NB4 (cell line): Measurements from ENCODE around the gene STN1.

ENCODE experiments used
- DNase-seq: peaks from one replicate; pipeline ENCODE4 v3.0.0; 2010; ENCODE audit warnings: low read depth
- H3K4me3 ChIP-seq: one replicate; pipeline ENCODE4 v1.5.1; 2011; ENCODE audit warnings: mild to moderate bottlenecking, low read depth, low read length, moderate library complexity
- CTCF ChIP-seq: IDR thresholded peaks from one replicate; pipeline ENCODE4 v1.5.1; 2012; ENCODE audit warnings: low read depth, low read length
- MAX ChIP-seq: IDR thresholded peaks from 2 replicates; pipeline ENCODE4 v1.6.1; 2011; ENCODE audit warnings: low read depth, low read length
- MYC ChIP-seq: IDR thresholded peaks from 2 replicates; pipeline ENCODE4 v1.6.1; 2011; ENCODE audit warnings: low read depth, low read length
- POLR2A ChIP-seq: IDR thresholded peaks from 2 replicates; pipeline ENCODE4 v1.6.1; 2011; ENCODE audit warnings: mild to moderate bottlenecking; ENCODE audit not compliant: insufficient read length; ENCODE audit errors: extremely low read depth

STN1 gene

GRCh38 chr10:103929381-103929921 lies 11.5 kb upstream of the STN1 start:
- no peak for TF ChIP-seq MYC
- TF ChIP-seq POLR2A, result no peak
- TF ChIP-seq CTCF, result no peak
- no peak for TF ChIP-seq MAX
- no peak for DNase-seq
- no peak overlapping the region for H3K4me3 ChIP-seq

GRCh38 chr10:103928784-103929183 lies 10.8 kb upstream of the STN1 start:
- no peak overlapping the region for H3K4me3 ChIP-seq
- no peak for DNase-seq
- TF ChIP-seq CTCF, result no peak

GRCh38 chr10:103926722-103927319 lies 8.8 kb upstream of the STN1 start:
- no peak overlapping the region for H3K4me3 ChIP-seq
- no peak for DNase-seq
- TF ChIP-seq MAX (no peak), MYC (no peak), POLR2A (no peak), CTCF (no peak)

GRCh38 chr10:103925591-103925990 lies 7.6 kb upstream of the STN1 start:
- no peak for DNase-seq
- TF ChIP-seq MAX, result no peak
- no peak for TF ChIP-seq MYC
- TF ChIP-seq CTCF, result no peak
- no peak for TF ChIP-seq POLR2A
- H3K4me3 ChIP-seq, result no peak overlapping the region

GRCh38 chr10:103923502-103923901 lies 5.5 kb upstream of the STN1 start:
- TF ChIP-seq POLR2A (no peak), CTCF (no peak), MYC (no peak), MAX (no peak)
- H3K4me3 ChIP-seq, result no peak overlapping the region
- no peak for DNase-seq

- H3K4me3 ChIP-seq, result no peak overlapping the region
- no peak for DNase-seq
- TF ChIP-seq MAX, result no peak
- TF ChIP-seq CTCF, result no peak
- TF ChIP-seq POLR2A, result no peak
- TF ChIP-seq MYC, result no peak
Observed at GRCh38 chr10:103922659-103923058, 4.7 kb upstream of the STN1 start.
